ENCODE data around the gene ZNF800.

The ZNF800 gene

GRCh38 chr7:127392566-127393367, at the start of gene ZNF800:
ZNF800 (minus strand) TSS chr7:127392708; CDS start chr7:127391557, 1,151 bp downstream.
- Histone ChIP-seq H3K4me1 (ENCODE audit: low read length) (peaks cover 23% of the 10 kb centered on the region), H2AFZ (ENCODE audit: low read length) (peak within 1 kb of the TSS; percentile 93), H3K27ac (ENCODE audit: low read length) (peak within 1 kb of the TSS; percentile 91), H3K4me3 (ENCODE audit: low read length) (peak within 1 kb of the TSS; percentile 98), H3K36me3 (replicated peaks; ENCODE audit: insufficient read depth, low read length) (no peaks in the 10 kb centered on the region; the same call in 1 of the 2 replicates), H4K20me1 (ENCODE audit: insufficient read depth, low read length) (peaks cover 4% of the 10 kb centered on the region; the same call in 1 of the 2 replicates), H3F3A (ENCODE audit: insufficient read depth, low read length) (peaks cover 14% of the 10 kb centered on the region), H3K79me2 (ENCODE audit: low read length) (peaks cover 48% of the 10 kb centered on the region), H3K9me3 (replicated peaks; ENCODE audit: insufficient read depth, low read length) (no peaks in the 10 kb centered on the region), H3K9me2 (replicated peaks; ENCODE audit: insufficient read depth, low read length) (no peaks in the 10 kb centered on the region), H3K27me3 (replicated peaks; ENCODE audit: insufficient read depth, low read length) (no peaks in the 10 kb centered on the region), H3K9ac (ENCODE audit: low read length) (peak within 1 kb of the TSS; percentile 98), H3K4me2 (ENCODE audit: low read depth, low read length) (peak within 1 kb of the TSS; percentile 96)
- TF ChIP-seq EZH2 (optimal IDR thresholded peaks at IDR 0.05; ENCODE audit: low read depth, low read length), result no peak
- no peak for TF ChIP-seq CTCF (IDR thresholded peaks at IDR 0.05; ENCODE audit: low read length)
- TF ChIP-seq EZH2phosphoT487 (IDR thresholded peaks at IDR 0.05; ENCODE audit: low read length), result no peak
- peak; percentile 96 for DNase-seq

- no peaks in the 10 kb centered on the region for H3K9me3 ChIP-seq (replicated peaks; ENCODE audit: insufficient read depth, low read length)
Measured at GRCh38 chr7:127440206-127440605, 47.7 kb upstream of the ZNF800 start.

GRCh38 chr7:127438836-127439235, 46.3 kb upstream of the ZNF800 start:
- Histone ChIP-seq H3K4me1 (ENCODE audit: low read length) (no peaks in the 10 kb centered on the region), H3K9me3 (replicated peaks; ENCODE audit: insufficient read depth, low read length) (no peaks in the 10 kb centered on the region), H3K9me2 (replicated peaks; ENCODE audit: insufficient read depth, low read length) (no peaks in the 10 kb centered on the region), H3F3A (ENCODE audit: insufficient read depth, low read length) (no peaks in the 10 kb centered on the region), H3K4me3 (ENCODE audit: low read length) (no peak overlapping the region), H3K27me3 (replicated peaks; ENCODE audit: insufficient read depth, low read length) (no peaks in the 10 kb centered on the region), H4K20me1 (ENCODE audit: insufficient read depth, low read length) (no peaks in the 10 kb centered on the region), H3K9ac (ENCODE audit: low read length) (no peak overlapping the region), H3K79me2 (ENCODE audit: low read length) (no peaks in the 10 kb centered on the region), H3K27ac (ENCODE audit: low read length) (no peak overlapping the region), H3K4me2 (ENCODE audit: low read depth, low read length) (no peak overlapping the region), H2AFZ (ENCODE audit: low read length) (no peak overlapping the region), H3K36me3 (replicated peaks; ENCODE audit: insufficient read depth, low read length) (no peaks in the 10 kb centered on the region)
- TF ChIP-seq EZH2 (optimal IDR thresholded peaks at IDR 0.05; ENCODE audit: low read depth, low read length), result no peak
- TF ChIP-seq EZH2phosphoT487 (IDR thresholded peaks at IDR 0.05; ENCODE audit: low read length), result no peak
- TF ChIP-seq CTCF (IDR thresholded peaks at IDR 0.05; ENCODE audit: low read length), result no peak
- no peak for DNase-seq

More at GRCh38 chr7:127440206-127440605, 47.7 kb upstream of the ZNF800 start:
- Histone ChIP-seq H3K79me2 (ENCODE audit: low read length) (no peaks in the 10 kb centered on the region), H2AFZ (ENCODE audit: low read length) (no peak overlapping the region), H3K4me2 (ENCODE audit: low read depth, low read length) (no peak overlapping the region), H4K20me1 (ENCODE audit: insufficient read depth, low read length) (no peaks in the 10 kb centered on the region), H3K4me3 (ENCODE audit: low read length) (no peak overlapping the region), H3K27me3 (replicated peaks; ENCODE audit: insufficient read depth, low read length) (no peaks in the 10 kb centered on the region), H3F3A (ENCODE audit: insufficient read depth, low read length) (no peaks in the 10 kb centered on the region), H3K4me1 (ENCODE audit: low read length) (no peaks in the 10 kb centered on the region), H3K36me3 (replicated peaks; ENCODE audit: insufficient read depth, low read length) (no peaks in the 10 kb centered on the region), H3K9ac (ENCODE audit: low read length) (no peak overlapping the region), H3K9me2 (replicated peaks; ENCODE audit: insufficient read depth, low read length) (no peaks in the 10 kb centered on the region), H3K27ac (ENCODE audit: low read length) (no peak overlapping the region)
- no peak for TF ChIP-seq EZH2 (optimal IDR thresholded peaks at IDR 0.05; ENCODE audit: low read depth, low read length)
- TF ChIP-seq EZH2phosphoT487 (IDR thresholded peaks at IDR 0.05; ENCODE audit: low read length), result no peak
- no peak for TF ChIP-seq CTCF (IDR thresholded peaks at IDR 0.05; ENCODE audit: low read length)
- DNase-seq, result no peak
